Heart left ventricle (tissue), 13 donors: Measurements from ENCODE around the gene SERINC5.

Experiments used
- CTCF ChIP-seq, 12 donors: fragments of 200-600 bp; sonication (generic) in 4 of 12; IDR thresholded peaks; one replicate each; pipeline versions ENCODE4 v1.5.0 to v1.8.0; 2018 to 2022; ENCODE audit warnings: antibody characterized with exemption in 12 of 12, mild to moderate bottlenecking in 5 of 12
- POLR2A ChIP-seq, 2 donors: fragments of 450-650 bp; IDR thresholded peaks; one replicate each; pipeline ENCODE4 v1.6.1; 2017; ENCODE audit warnings: antibody characterized with exemption in 2 of 2, mild to moderate bottlenecking in 2 of 2, moderate library complexity in 2 of 2
- donor health status: ischemic (EF 13 %, LVEDD 7.1; RV severe dilation, severe dysfunction).
- donor health status: DM: no; HTN: yes; CAD: no.
- donor health status: DM: no; HTN: no; CAD: no.
- donor health status: ischemic (EF 25% LVEDD 6.9; RV normal size, moderate dysfunction).
- donor health status: ischemic (EF 25% LVEDD 5.7; RV mildly dilated, moderate dysfunction).
- donor health status: ischemic (EF 35%, LVEDD 5.7; RV mildly dilated, moderate dysfunction).
- donor health status: nonischemic (EF 11% LVEDD 7.7; RV severe dilation, severe dysfunction).
- donor health status: DM: yes; HTN: yes; CAD: no.
- donor health status: PGD.
- donor health status: ischemic (EF 29% LVEDD 5.4; RV normal size, mild dysfunction).
- donor health status: nonischemic (EF 23%, LVEDD 6.1; RV moderate dilation, normal function).

- TF ChIP-seq CTCF (IDR thresholded peaks at IDR 0.05) = no peak
- no peak for TF ChIP-seq POLR2A (IDR thresholded peaks at IDR 0.05)
Measured at GRCh38 chr5:80077051-80077714, 178.7 kb downstream of the SERINC5 start.
